ENCODE measurements around the gene DDAH1. TPM values are rescaled to one million over a fixed set of nuclear protein-coding genes. Genes with fewer than 3 reads are reported as not detected.

DDAH1 gene
- total RNA-seq, 1 donor from 2014 or later = 50.9 TPM

GRCh38 chr1:85404408-85404807 lies 60.6 kb downstream of the DDAH1 start:
- no peak overlapping the region for H3K4me3 ChIP-seq (ENCODE audit: low read depth, low read length)
- TF ChIP-seq, protein P1, sequence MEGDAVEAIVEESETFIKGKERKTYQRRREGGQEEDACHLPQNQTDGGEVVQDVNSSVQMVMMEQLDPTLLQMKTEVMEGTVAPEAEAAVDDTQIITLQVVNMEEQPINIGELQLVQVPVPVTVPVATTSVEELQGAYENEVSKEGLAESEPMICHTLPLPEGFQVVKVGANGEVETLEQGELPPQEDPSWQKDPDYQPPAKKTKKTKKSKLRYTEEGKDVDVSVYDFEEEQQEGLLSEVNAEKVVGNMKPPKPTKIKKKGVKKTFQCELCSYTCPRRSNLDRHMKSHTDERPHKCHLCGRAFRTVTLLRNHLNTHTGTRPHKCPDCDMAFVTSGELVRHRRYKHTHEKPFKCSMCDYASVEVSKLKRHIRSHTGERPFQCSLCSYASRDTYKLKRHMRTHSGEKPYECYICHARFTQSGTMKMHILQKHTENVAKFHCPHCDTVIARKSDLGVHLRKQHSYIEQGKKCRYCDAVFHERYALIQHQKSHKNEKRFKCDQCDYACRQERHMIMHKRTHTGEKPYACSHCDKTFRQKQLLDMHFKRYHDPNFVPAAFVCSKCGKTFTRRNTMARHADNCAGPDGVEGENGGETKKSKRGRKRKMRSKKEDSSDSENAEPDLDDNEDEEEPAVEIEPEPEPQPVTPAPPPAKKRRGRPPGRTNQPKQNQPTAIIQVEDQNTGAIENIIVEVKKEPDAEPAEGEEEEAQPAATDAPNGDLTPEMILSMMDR (conservative IDR thresholded peaks at IDR 0.05; ENCODE audit: low read depth, low read length) = no peak
- DNase-seq (ENCODE audit: low read depth) = no peak

- H3K4me3 ChIP-seq (ENCODE audit: low read depth, low read length) = no peak overlapping the region
- DNase-seq (ENCODE audit: low read depth) = peak; percentile 61
- TF ChIP-seq, protein P1 (conservative IDR thresholded peaks at IDR 0.05; ENCODE audit: low read depth, low read length) = peak; percentile 64
Observed at GRCh38 chr1:85398391-85399064, 66.4 kb downstream of the DDAH1 start.

GRCh38 chr1:85397490-85398032 lies 67.4 kb downstream of the DDAH1 start:
- no peak overlapping the region for H3K4me3 ChIP-seq (ENCODE audit: low read depth, low read length)
- DNase-seq (ENCODE audit: low read depth) = no peak

GRCh38 chr1:85396194-85396593 lies 68.8 kb downstream of the DDAH1 start:
- no peak overlapping the region for H3K4me3 ChIP-seq (ENCODE audit: low read depth, low read length)
- no peak for DNase-seq (ENCODE audit: low read depth)
- TF ChIP-seq, protein P1 (conservative IDR thresholded peaks at IDR 0.05; ENCODE audit: low read depth, low read length) = no peak

More at GRCh38 chr1:85397490-85398032, 67.4 kb downstream of the DDAH1 start:
- TF ChIP-seq, protein P1 (conservative IDR thresholded peaks at IDR 0.05; ENCODE audit: low read depth, low read length) = no peak

DNA sequence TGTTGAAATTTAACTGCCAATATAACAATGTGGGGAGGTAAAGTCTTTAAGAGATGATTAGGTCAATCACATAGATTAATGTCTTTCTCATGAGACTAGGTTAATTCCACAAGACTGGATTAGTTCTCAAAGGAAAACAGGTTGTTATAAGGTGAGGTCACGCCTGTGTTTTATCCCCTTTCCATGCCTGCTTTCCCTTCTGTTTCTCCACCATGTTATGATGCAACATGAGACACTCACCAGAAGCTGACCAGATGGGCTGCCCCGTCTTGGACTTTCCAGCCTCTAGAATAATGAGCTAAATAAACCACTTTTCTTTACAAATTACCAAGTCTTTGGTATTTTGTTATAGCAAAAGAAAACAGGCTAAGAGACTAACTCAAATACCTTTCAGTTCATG lies 70.8 kb downstream of the DDAH1 start:
- DNase-seq (ENCODE audit: low read depth) = no peak
- H3K4me3 ChIP-seq (ENCODE audit: low read depth, low read length) = no peak overlapping the region
- TF ChIP-seq, protein P1 (conservative IDR thresholded peaks at IDR 0.05; ENCODE audit: low read depth, low read length) = no peak

DNA sequence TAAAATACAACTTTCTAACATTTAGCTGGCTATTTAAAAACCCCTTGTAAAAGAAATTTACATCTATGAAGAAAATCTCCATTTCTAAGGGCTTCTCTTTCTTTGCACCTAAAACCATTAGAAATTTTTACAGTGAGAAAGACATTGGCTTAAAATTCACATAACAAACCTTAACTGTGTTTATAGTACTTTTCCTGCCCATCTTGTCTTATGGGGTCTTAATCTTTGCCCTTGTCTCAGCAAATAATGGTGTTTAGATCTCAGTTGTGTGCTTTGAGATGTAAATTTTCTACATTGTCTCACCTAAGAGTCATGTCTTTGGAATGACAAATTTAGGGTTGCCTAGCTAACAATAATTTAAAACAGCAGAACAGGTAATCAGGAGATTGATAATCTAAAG lies 71.5 kb downstream of the DDAH1 start:
- H3K4me3 ChIP-seq (ENCODE audit: low read depth, low read length) = no peak overlapping the region
- TF ChIP-seq, protein P1 (conservative IDR thresholded peaks at IDR 0.05; ENCODE audit: low read depth, low read length) = no peak
- DNase-seq (ENCODE audit: low read depth) = no peak

- H3K4me3 ChIP-seq (ENCODE audit: low read depth, low read length) = no peak overlapping the region
- DNase-seq (ENCODE audit: low read depth) = no peak
- TF ChIP-seq, protein P1 (conservative IDR thresholded peaks at IDR 0.05; ENCODE audit: low read depth, low read length) = no peak
Observed at GRCh38 chr1:85388416-85388815, 76.5 kb downstream of the DDAH1 start.
